Hindlimb muscle (tissue), 1 donor: ENCODE measurements around the gene KCP. TPM values are rescaled to one million over a fixed set of nuclear protein-coding genes. Genes with fewer than 3 reads are reported as not detected.

ENCODE experiments used
- DNase-seq: peaks from one replicate; pipeline ENCODE4 v3.0.0-alpha.2; 2013
- polyA plus RNA-seq: library from polyadenylated mRNA; unstranded; fragments of 120-200 nt; gene quantifications from one replicate; pipeline ENCODE4 v1.2.1, GENCODE V29; 2013; ENCODE audit not compliant: insufficient read length

The KCP gene
- polyA plus RNA-seq, 1 donor = 2.2 TPM

DNA sequence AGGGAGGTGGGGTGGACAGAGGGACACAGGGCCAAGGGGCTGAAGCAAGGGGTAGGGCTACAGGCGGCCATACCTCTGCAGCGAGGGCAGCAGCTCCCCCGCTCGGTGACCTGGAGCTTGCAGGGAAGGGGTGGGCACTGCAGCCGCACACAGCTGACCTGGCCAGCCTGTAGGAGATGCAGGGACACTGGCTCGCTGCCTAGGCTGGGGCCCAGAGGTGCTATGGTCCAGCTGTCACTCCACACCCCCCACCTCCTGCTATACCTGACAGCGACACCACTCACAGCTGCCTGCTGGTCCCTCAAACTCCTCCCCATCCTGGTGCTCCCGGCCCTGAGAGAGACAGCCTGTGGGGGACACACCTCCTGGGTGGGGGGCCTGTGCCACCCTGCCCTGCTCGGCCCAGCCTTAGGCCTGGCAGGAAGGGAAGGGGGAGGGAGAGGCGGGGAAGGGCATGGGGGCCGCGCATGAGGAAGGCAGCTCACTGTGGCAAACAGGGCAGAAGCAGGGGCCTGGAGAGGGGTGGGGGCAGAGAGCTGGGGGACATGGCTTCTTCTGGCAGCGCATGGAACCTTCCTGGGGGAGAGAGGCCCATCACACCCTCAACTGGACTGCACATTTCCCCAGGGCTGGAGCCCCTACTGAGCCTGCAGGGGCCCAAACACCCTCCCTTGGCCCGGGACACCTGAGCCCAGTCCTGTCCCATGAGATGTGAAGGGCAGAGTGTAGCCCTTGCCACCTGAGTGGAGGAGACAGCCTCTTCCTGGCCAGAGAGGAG lies 23.9 kb downstream of the KCP start:
- no peak for DNase-seq

DNA sequence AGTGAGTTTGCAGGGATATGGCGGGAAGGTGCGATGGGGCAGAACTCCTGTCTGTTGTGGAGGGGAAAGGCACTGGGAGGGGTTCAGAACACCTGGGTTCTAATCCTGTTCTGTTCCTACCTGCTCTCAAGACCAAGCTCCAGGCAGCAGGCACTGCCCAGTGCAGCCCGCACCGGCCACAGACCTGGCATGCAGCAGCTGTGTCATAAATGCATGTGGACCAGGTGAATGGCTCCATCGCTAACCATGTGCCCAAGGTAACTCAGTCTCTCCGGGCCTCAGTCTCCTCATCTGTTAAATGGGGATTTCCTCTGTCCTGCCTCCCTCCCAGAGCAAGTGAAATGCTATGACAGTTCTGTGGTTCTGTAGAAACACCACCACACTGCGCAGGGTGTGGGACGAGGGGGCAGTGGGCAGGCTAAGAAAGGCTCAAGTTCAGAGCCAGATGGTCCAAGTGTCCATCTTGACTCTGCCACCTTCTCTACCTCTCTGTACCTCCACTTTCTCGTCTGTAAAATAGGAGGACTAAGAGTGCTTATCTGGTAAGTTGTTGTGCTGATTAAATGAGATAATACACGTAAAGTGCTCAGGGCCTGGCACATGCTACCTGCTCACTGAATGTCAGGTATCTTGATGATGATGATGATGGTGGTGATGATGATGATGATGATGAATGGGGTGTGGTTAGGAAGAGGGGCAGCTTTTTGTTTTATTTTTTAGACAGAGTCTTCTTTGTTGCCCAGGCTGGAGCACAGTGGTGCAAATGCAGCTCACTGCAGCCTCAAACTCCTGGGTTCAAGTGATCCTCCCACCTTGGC lies 24.9 kb downstream of the KCP start:
- DNase-seq = no peak

GRCh38 chr7:128884561-128885369 lies 25.7 kb downstream of the KCP start:
- no peak for DNase-seq

DNA sequence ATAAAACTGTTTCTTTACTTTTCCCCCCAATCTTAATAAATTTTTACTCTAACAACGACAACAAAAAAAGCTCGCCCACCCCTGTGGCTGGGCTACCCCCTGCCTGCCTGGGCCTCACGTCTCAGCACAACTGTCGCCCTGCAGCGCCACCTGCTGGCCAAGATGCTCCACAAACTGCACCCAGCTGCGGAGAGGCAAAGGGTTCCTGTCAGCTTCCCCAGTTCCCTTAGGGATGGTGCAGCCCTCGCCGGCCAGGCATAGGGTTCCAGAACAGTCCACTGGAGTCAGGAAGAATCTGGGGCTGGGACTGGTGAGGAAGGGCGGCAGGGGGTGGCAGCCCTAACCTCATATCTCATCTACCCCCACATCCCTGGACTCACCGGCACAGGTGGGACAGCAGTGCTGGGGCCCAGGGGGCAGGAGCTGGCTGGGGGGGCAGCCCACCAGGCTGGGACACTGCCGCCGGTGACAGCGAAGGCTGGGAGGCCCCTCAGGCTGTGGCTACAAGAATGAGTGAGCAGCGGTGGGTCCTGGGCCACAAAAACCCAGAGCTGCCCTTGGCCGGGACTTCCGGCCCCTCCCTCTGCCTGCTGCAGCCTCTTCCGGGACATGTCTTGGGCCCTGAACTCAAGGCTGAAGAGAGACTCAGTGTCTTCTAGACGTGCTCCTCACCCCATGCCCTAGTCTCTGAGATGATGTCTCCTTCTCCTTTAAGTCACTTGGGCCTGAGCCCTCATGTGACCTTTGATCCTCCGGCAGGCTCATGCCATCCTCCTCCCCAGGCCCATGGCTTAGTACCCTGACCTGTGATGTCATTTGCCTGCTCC lies 26.7 kb downstream of the KCP start:
- DNase-seq = peak; percentile 72

- DNase-seq = no peak
These were observed 28.4 kb downstream of the KCP start for GRCh38 chr7:128882134-128882533.

GRCh38 chr7:128881458-128882125 lies 28.9 kb downstream of the KCP start:
- DNase-seq = no peak

DNA sequence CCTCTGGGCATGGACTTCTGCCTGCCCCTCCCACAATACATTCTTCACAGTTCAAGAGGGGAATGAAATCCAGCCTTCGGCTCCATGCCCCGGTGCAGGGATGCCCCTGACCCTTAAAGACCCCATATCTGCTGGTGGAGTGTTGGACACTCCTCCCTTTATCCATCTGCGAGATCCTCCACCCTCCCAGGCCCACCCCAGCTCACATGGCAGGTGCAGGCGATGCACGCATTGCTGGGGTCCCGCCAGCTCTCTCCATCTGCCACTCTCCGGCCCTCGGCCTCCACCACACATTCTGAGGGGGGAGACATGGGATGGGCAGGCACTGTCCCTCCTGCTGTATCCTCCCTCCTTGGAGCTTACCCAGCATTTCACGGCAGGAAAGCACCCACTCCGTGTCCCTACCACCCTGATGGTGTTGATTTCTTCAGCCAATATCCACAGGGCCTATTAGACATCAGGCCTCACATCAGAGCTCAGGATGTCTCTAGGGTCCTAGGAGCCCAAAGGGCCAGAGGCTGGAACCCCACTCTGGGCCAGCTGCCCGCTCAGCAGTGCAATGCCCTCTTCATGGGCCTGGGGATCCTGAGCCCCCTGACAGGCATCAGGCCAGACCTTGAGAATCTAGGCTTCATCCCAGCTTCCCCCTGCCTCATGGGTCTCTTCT lies 29.6 kb downstream of the KCP start:
- no peak for DNase-seq

GRCh38 chr7:128879939-128880746 lies 30.4 kb downstream of the KCP start:
- peak; percentile 63 for DNase-seq

DNA sequence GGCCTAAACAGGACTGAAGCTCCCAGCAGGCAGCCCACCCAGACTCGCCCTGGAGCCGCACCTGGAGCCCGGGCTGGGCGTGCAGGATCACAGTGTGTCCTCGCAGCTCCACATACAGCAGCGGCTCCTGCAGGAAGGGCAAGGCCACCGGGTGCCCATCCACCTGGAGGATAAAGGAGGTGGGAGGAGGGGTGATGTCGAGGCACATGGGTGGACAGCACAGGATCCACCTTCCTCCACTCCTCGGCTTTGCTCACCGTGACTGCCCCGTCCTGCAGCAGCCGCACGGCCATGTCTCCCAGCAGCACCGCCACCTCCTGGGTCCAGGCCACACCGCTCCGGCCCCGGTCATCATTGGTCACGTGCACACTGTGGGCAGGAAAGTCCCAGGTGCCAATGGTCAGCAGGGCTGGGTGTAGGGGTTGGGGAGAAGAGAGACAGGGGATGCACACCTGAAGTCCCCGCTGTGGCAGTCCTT lies 31.0 kb downstream of the KCP start:
- no peak for DNase-seq

DNA sequence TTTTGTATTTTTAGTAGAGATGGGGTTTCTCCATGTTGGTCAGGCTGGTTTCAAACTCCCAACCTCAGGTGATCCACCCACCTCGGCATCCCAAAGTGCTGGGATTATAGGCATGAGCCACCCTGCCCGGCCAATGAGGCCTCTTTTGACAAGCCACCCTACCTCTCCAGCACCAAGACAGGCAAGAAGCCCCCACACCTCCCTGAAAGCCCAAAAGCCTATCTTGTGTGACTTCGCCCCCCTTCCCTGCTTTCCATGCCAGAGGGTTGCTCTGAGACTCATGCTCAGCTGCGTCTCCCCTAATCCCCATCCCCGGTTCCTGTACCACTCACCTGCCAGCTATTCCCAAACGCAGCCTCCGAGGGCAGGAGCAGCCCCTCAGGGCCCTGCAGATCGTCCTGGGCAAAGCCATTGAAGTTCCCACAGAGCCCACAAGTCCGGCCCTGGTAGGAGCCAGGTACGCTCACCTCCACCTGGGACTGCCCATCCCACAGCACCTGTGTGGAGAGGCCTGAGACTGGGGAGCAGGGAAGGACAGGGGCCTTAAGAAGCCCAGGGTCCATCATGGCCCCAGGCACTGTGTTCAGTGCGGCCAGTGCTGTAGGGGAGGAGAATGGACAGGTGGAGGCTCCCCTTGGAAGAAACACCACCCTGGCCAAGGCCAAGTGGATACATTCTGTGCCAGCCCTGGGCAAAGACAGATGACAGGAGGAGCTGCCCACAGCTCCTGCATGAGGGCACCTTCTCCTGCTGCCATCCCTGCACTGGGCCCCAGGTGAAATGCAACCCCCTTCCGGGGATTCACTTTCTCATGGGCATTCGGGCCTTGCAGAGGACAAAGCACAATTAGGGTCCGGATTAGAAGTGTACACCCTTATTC lies 32.0 kb downstream of the KCP start:
- DNase-seq = no peak

DNA sequence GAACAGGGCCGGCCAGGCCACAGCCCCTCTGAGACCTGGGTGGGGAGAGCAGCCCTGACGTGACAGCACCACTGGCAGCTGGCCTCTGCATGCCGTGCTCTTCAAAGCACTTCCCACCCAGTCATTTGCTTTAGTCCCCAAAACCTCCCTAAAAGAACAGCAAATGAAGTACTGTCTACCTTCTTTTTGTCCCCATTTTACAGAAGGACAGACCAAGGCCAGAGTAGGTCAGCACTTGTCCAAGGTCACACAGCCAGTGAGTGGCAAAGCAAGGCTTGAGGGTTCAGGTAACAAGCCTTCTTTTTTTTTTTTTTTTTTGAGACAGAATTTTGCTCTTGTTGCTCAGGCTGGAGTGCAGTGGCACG lies 32.8 kb downstream of the KCP start:
- no peak for DNase-seq

DNA sequence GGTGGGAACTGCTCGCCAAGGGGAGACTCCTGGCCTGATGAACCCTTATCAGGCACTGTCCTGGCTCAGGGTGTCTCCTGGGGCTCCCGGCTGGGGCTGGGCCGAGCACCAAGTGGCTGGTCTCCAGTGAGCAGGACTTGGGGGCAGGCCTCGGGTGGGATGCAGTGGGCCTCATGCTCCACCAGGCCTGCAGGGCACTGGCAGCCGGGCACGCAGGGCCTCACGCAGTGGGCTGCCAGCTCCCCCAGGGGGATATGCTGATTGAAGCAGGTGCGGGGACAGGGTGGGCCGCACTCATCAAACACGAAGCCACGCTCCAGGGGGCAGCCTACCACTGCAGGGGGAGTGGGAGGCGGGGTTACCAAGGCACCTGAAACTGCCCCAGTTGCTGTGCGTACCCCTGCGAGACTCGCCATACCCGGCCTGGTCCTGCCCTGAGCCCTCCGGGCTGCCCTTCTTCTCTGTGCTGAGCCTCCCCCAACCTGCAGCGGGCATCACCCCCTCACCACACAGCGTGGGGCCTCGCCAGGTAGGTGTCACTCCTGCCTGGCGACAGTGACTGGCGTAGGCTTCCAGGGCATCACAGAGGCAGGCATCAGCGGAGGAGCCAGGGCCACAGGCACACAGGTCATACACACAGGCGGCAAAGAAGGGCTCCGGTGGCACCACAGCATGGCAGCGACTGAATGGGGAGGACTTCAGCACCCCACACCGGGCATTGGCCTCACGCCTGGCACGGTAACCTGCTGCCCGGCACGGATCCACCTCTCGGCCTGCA lies 33.3 kb downstream of the KCP start:
- DNase-seq = no peak

- DNase-seq = no peak
These were observed 33.9 kb downstream of the KCP start for GRCh38 chr7:128876586-128876977.

DNA sequence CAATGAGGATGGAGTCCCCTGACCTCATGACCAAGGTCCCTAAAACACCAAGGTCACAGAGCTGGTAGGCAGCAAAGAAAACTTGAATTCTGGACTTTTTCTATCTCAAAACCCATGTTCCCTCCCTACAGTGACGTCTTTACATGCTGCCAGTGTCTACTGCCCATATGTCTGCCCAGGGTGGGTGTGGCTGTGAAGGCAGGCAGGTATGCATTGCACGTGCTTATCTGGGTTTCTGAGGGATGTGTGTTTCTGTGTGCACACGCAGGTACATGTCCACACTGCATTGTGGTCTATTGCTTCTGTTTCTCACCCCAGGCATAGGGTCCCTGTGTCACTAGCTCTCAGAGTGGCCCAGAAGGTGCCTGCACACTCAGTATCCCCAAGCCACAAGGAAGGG lies 34.4 kb downstream of the KCP start:
- no peak for DNase-seq

- no peak for DNase-seq
These were observed 35.0 kb downstream of the KCP start for GRCh38 chr7:128875523-128875948.

DNA sequence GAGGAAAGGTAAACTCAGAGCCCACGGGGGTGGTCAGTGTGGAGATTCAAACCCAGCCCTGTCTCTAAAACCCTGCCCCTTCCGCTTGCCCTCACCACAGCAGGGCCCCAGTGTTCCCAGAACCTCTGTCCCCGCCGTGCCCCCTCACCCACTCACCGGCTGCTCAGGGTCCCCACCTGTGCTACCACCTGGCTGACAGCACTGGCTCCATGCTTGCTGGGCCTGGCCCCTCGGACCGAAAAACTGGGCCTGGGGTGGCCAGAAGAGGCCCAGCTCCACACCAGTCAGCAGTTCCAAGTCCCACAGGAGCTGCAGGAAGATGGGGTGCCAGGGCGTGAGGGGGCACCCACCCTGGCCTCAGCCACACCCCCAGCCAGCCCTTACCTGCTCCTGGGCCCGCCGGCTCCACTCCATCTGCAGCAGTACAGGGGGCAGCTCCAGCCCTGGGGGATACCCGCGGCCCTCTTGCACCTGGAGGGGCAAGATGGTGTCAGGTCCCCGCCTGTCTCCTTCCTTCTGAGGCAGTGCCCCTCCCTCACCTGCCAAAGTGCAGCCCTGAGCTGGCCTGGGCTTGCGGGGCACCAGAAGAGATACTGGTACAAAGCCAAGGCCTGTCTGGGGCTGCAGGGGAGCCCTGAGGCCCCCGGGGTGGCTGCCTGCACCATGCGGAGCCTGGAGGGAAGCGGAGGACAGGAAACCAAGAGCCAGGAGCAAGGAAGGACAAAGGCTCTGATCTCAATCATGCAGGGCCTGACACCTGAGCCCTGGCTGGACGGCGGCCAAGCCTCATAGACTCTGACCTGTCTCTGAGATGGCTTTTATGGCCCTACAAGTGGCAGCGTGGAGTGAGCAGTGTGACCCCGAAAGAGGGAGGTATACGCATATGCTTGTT lies 36.1 kb downstream of the KCP start:
- DNase-seq = no peak

GRCh38 chr7:128873234-128873633 lies 37.3 kb downstream of the KCP start:
- no peak for DNase-seq
